SJSA1 (cell line): ENCODE data around the gene PCDHGB4. TPM values are rescaled to one million over a fixed set of nuclear protein-coding genes. Genes with fewer than 3 reads are reported as not detected.
"Not testable (repeated sequence)": the region's sequence is repeated elsewhere in the genome, so short reads cannot be mapped to it uniquely, and the experiment has no call there.

Experiments
- DNase-seq, 2 experiments: peaks; one replicate each; pipeline ENCODE4 v3.0.0-alpha.2; 2015 to 2020; ENCODE audit warnings: low spot score in 2 of 2, low read depth in 1 of 2
- H3K27ac ChIP-seq: fragments of 250-450 bp; sonication (Bioruptor Pico); 2 replicates; pipeline ENCODE4 v1.5.1; 2020; ENCODE audit warnings: mild to moderate bottlenecking, moderate library complexity
- H3K27me3 ChIP-seq: fragments of 250-450 bp; sonication (Bioruptor Pico); replicated peaks from 2 replicates; pipeline ENCODE4 v1.5.1; 2020; ENCODE audit warnings: mild to moderate bottlenecking, moderate library complexity
- H3K36me3 ChIP-seq: fragments of 250-450 bp; sonication (Bioruptor Pico); 2 replicates; pipeline ENCODE4 v1.5.1; 2020; ENCODE audit warnings: mild to moderate bottlenecking
- H3K4me1 ChIP-seq: fragments of 250-450 bp; sonication (Bioruptor Pico); replicated peaks from 2 replicates; pipeline ENCODE4 v1.6.1; 2021; ENCODE audit warnings: mild to moderate bottlenecking
- H3K4me3 ChIP-seq: fragments of 250-450 bp; sonication (Bioruptor Pico); 2 replicates; pipeline ENCODE4 v1.5.1; 2020; ENCODE audit warnings: mild to moderate bottlenecking
- H3K9me3 ChIP-seq: fragments of 250-450 bp; sonication (Bioruptor Pico); replicated peaks from 2 replicates; pipeline ENCODE4 v1.5.1; 2020; ENCODE audit warnings: mild to moderate bottlenecking
- total RNA-seq: library from RNA; depleted of rRNA; stranded (reverse); fragments of >200 nt; shearing (Covaris generic); gene quantifications from 2 replicates; pipeline ENCODE4 v1.2.3, GENCODE V29; 2014

PCDHGB4 gene
- total RNA-seq, 1 experiment from 2014 or later = 0.18 TPM

DNA sequence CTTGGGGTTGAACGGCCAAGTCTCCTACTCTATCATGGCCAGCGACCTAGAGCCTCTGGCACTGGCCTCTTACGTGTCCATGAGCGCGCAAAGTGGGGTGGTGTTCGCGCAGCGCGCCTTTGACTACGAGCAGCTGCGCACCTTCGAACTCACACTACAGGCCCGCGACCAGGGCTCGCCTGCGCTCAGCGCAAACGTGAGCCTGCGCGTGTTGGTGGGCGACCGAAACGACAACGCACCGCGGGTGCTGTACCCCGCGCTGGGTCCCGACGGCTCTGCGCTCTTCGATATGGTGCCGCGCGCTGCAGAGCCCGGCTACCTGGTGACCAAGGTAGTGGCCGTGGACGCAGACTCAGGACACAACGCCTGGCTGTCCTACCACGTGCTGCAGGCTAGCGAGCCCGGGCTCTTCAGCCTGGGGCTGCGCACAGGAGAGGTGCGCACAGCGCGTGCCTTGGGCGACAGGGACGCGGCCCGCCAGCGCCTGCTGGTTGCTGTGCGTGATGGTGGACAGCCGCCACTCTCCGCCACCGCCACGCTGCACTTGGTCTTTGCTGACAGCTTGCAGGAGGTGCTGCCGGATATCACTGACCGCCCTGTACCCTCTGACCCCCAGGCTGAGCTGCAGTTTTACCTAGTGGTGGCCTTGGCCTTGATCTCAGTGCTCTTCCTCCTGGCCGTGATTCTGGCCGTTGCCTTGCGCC is 12.2 kb downstream of the PCDHGB4 start:
- H3K4me3 ChIP-seq = no peak overlapping the region
- no peaks in the 10 kb centered on the region for H3K4me1 ChIP-seq
- H3K27ac ChIP-seq = no peak overlapping the region
- no peaks in the 10 kb centered on the region for H3K36me3 ChIP-seq
- no peaks in the 10 kb centered on the region for H3K27me3 ChIP-seq
- no peak for DNase-seq
- peaks cover 31% of the 10 kb centered on the region for H3K9me3 ChIP-seq

GRCh38 chr5:141402553-141403243 is 15.2 kb downstream of the PCDHGB4 start, which contains the start of gene PCDHGA9:
Gene PCDHGA9, plus strand, starts transcription at chr5:141402778. Its CDS starts 175 bp downstream, at chr5:141402953.
- Histone ChIP-seq H3K9me3 (peaks cover 20% of the 10 kb centered on the region), H3K4me3 (no peak within 1 kb of the TSS), H3K36me3 (no peaks in the 10 kb centered on the region), H3K27ac (no peak within 1 kb of the TSS), H3K4me1 (no peaks in the 10 kb centered on the region), H3K27me3 (no peaks in the 10 kb centered on the region)
- no peak for DNase-seq

GRCh38 chr5:141403387-141403786 is 15.9 kb downstream of the PCDHGB4 start:
- H3K9me3 ChIP-seq = peaks cover 21% of the 10 kb centered on the region
- DNase-seq = no peak
- no peak overlapping the region for H3K4me3 ChIP-seq
- no peak overlapping the region for H3K27ac ChIP-seq
- no peaks in the 10 kb centered on the region for H3K27me3 ChIP-seq
- no peaks in the 10 kb centered on the region for H3K36me3 ChIP-seq
- no peaks in the 10 kb centered on the region for H3K4me1 ChIP-seq

DNA sequence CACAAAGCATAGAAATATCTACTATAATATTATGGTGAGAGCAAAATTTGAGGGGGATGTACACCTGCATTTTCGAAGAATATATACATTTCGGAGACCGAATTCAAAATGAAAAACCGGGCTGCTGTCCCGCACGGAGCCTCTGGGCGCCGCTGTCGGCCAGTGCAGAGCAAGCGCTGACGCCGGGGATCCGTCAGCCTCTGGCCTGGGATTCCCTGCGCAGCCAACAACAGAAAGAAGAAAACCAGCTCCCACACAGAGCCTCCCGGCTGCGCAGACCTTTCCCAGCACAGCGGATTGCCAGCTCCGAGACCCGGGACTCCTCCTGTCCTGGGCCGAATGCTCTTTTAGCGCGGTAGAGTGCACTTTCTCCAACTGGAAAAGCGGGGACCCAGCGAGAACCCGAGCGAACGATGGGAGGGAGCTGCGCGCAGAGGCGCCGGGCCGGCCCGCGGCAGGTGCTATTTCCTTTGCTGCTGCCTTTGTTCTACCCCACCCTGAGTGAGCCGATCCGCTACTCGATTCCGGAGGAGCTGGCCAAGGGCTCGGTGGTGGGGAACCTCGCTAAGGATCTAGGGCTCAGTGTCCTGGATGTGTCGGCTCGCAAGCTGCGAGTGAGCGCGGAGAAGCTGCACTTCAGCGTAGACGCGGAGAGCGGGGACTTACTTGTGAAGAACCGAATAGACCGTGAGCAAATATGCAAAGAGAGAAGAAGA is 20.4 kb downstream of the PCDHGB4 start, which contains the start of gene PCDHGB6:
Gene PCDHGB6 (plus strand): TSS at position 232 of the 716 bp plus-strand sequence. CDS start 182 bp downstream, at position 414.
- H3K27ac ChIP-seq, H3K4me3 ChIP-seq, H3K27me3 ChIP-seq, H3K4me1 ChIP-seq, H3K36me3 ChIP-seq, DNase-seq: not testable (repeated sequence)
- peaks cover 14% of the 10 kb centered on the region for H3K9me3 ChIP-seq

GRCh38 chr5:141409598-141410306 is 22.3 kb downstream of the PCDHGB4 start:
- DNase-seq = no peak
- Histone ChIP-seq H3K27ac (no peak overlapping the region), H3K36me3 (no peaks in the 10 kb centered on the region), H3K9me3 (peaks cover 17% of the 10 kb centered on the region), H3K4me3 (no peak overlapping the region), H3K4me1 (no peaks in the 10 kb centered on the region), H3K27me3 (no peaks in the 10 kb centered on the region)

GRCh38 chr5:141411575-141411974 is 24.1 kb downstream of the PCDHGB4 start:
- H3K27ac ChIP-seq = no peak overlapping the region
- DNase-seq = peak in 1 of 2 experiments; percentile 9
- no peak overlapping the region for H3K4me3 ChIP-seq
- H3K36me3 ChIP-seq = no peaks in the 10 kb centered on the region
- no peaks in the 10 kb centered on the region for H3K27me3 ChIP-seq
- H3K9me3 ChIP-seq = peaks cover 17% of the 10 kb centered on the region
- H3K4me1 ChIP-seq = no peaks in the 10 kb centered on the region

GRCh38 chr5:141412854-141413539 is 25.5 kb downstream of the PCDHGB4 start, which contains the start of gene PCDHGA10:
Gene PCDHGA10, plus strand, starts transcription at chr5:141412987. Its CDS starts 189 bp downstream, at chr5:141413176.
- Histone ChIP-seq H3K9me3 (peaks cover 14% of the 10 kb centered on the region), H3K27ac (no peak within 1 kb of the TSS), H3K4me1 (no peaks in the 10 kb centered on the region), H3K27me3 (no peaks in the 10 kb centered on the region), H3K4me3 (0 out of 2 replicates have a peak within 1 kb of the TSS, but pooled peaks have one; percentile 4), H3K36me3 (no peaks in the 10 kb centered on the region)
- DNase-seq = peak in 1 of 2 experiments; percentile 37

DNA sequence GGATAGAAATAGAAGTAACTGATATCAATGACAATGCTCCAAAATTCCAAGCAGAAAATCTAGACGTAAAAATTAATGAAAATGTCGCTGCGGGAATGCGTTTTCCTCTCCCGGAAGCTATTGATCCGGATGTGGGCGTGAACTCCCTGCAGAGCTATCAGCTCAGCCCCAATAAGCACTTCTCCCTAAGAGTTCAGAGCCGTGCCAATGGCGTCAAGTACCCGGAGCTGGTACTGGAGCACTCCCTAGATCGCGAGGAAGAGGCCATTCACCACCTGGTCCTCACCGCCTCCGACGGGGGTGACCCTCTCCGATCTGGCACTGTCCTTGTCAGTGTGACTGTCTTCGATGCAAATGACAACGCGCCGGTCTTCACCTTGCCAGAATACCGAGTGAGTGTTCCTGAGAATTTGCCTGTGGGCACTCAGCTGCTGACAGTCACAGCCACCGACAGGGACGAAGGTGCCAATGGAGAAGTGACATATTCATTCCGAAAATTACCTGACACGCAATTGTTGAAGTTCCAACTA is 26.1 kb downstream of the PCDHGB4 start:
- Histone ChIP-seq H3K27ac (no peak overlapping the region), H3K4me3 (no peak overlapping the region), H3K9me3 (peaks cover 20% of the 10 kb centered on the region), H3K27me3 (no peaks in the 10 kb centered on the region), H3K4me1 (no peaks in the 10 kb centered on the region), H3K36me3 (no peaks in the 10 kb centered on the region)
- no peak for DNase-seq

DNA sequence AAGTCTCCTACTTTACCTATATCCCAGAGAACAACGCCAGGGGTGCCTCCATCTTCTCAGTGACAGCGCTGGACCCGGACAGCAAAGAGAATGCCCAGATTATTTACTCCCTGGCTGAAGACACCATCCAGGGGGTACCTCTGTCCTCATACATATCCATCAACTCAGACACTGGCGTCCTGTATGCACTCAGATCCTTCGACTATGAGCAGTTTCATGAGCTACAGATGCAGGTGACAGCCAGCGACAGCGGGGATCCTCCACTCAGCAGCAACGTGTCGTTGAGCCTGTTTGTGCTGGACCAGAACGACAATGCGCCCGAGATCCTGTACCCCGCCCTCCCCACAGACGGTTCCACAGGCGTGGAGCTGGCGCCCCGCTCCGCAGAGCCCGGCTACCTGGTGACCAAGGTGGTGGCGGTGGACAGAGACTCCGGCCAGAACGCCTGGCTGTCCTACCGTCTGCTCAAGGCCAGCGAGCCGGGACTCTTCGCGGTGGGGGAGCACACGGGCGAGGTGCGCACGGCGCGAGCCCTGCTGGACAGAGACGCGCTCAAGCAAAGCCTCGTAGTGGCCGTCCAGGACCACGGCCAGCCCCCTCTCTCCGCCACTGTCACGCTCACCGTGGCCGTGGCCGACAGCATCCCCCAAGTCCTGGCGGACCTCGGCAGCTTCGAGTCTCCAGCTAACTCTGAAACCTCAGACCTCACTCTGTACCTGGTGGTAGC is 27.2 kb downstream of the PCDHGB4 start:
- H3K27ac ChIP-seq, H3K4me3 ChIP-seq, H3K27me3 ChIP-seq, H3K36me3 ChIP-seq, DNase-seq, H3K4me1 ChIP-seq: not testable (repeated sequence)
- H3K9me3 ChIP-seq = peaks cover 30% of the 10 kb centered on the region

DNA sequence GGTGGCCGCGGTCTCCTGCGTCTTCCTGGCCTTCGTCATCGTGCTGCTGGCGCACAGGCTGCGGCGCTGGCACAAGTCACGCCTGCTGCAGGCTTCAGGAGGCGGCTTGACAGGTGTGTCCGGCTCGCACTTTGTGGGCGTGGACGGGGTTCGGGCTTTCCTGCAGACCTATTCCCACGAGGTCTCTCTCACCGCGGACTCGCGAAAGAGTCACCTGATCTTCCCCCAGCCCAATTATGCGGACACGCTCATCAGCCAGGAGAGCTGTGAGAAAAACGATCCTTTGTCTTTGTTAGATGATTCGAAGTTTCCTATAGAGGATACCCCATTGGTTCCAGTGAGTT is 27.7 kb downstream of the PCDHGB4 start:
- H3K9me3 ChIP-seq = peaks cover 30% of the 10 kb centered on the region
- H3K4me1 ChIP-seq, H3K36me3 ChIP-seq, H3K4me3 ChIP-seq, DNase-seq, H3K27me3 ChIP-seq, H3K27ac ChIP-seq: not testable (repeated sequence)

- not testable (repeated sequence) for H3K4me1 ChIP-seq, H3K27me3 ChIP-seq, H3K27ac ChIP-seq, H3K36me3 ChIP-seq, H3K4me3 ChIP-seq
- DNase-seq = peak; percentile 55 to 73
- H3K9me3 ChIP-seq = peaks cover 41% of the 10 kb centered on the region
These were observed 30.1 kb downstream of the PCDHGB4 start, which contains the start of gene PCDHGB7 for GRCh38 chr5:141417494-141418172. Gene PCDHGB7, plus strand, starts transcription at chr5:141417677. Its CDS starts 183 bp downstream, at chr5:141417860.
